Keratinocyte (primary cell): ENCODE results near the gene AGPAT2.

Source experiments
- EZH2 ChIP-seq: IDR thresholded peaks from one replicate; pipeline ENCODE4 v1.6.1; 2012; ENCODE audit warnings: inconsistent platforms, mild to moderate bottlenecking, low read length, moderate library complexity
- TF ChIP-seq, protein P1 (sequence below), 3 experiments: IDR thresholded peaks in 1 of 3; conservative IDR thresholded peaks in 1 of 3; optimal IDR thresholded peaks in 1 of 3; 2 replicates in 2 of 3; 3 replicates in 1 of 3; pipeline versions ENCODE3 to v1.5.1; 2011; ENCODE audit warnings: low read length in 3 of 3, mild to moderate bottlenecking in 3 of 3, moderate library complexity in 2 of 3, control low read depth in 1 of 3, inconsistent platforms in 1 of 3; ENCODE audit not compliant: insufficient read depth in 2 of 3; ENCODE audit errors: extremely low read depth in 1 of 3

GRCh38 chr9:136644593-136645351 lies 42.5 kb downstream of the AGPAT2 start:
- TF ChIP-seq, protein P1, sequence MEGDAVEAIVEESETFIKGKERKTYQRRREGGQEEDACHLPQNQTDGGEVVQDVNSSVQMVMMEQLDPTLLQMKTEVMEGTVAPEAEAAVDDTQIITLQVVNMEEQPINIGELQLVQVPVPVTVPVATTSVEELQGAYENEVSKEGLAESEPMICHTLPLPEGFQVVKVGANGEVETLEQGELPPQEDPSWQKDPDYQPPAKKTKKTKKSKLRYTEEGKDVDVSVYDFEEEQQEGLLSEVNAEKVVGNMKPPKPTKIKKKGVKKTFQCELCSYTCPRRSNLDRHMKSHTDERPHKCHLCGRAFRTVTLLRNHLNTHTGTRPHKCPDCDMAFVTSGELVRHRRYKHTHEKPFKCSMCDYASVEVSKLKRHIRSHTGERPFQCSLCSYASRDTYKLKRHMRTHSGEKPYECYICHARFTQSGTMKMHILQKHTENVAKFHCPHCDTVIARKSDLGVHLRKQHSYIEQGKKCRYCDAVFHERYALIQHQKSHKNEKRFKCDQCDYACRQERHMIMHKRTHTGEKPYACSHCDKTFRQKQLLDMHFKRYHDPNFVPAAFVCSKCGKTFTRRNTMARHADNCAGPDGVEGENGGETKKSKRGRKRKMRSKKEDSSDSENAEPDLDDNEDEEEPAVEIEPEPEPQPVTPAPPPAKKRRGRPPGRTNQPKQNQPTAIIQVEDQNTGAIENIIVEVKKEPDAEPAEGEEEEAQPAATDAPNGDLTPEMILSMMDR (optimal IDR thresholded peaks at IDR 0.05 in 1 of 3, IDR thresholded peaks at IDR 0.05 in 1 of 3, conservative IDR thresholded peaks at IDR 0.05 in 1 of 3; ENCODE audit: extremely low read depth in 1 of 3, insufficient read depth in 2 of 3, low read length in 3 of 3): peak; percentile 74 to 99 (median 94)
- no peak for TF ChIP-seq EZH2
